HL-60 (cell line): ENCODE data around the gene ZNF275.
"Not testable (repeated sequence)": the region's sequence is repeated elsewhere in the genome, so short reads cannot be mapped to it uniquely, and the experiment has no call there.

Source experiments
- POLR2AphosphoS5 ChIP-seq: IDR thresholded peaks from 2 replicates; pipeline ENCODE4 v1.6.1; 2012; ENCODE audit warnings: low read depth
- TF ChIP-seq, protein P1 (sequence below): IDR thresholded peaks from one replicate; pipeline ENCODE4 v1.5.1; 2011; ENCODE audit warnings: low read length, control low read depth, inconsistent platforms; ENCODE audit not compliant: insufficient read depth

- TF ChIP-seq, protein P1, sequence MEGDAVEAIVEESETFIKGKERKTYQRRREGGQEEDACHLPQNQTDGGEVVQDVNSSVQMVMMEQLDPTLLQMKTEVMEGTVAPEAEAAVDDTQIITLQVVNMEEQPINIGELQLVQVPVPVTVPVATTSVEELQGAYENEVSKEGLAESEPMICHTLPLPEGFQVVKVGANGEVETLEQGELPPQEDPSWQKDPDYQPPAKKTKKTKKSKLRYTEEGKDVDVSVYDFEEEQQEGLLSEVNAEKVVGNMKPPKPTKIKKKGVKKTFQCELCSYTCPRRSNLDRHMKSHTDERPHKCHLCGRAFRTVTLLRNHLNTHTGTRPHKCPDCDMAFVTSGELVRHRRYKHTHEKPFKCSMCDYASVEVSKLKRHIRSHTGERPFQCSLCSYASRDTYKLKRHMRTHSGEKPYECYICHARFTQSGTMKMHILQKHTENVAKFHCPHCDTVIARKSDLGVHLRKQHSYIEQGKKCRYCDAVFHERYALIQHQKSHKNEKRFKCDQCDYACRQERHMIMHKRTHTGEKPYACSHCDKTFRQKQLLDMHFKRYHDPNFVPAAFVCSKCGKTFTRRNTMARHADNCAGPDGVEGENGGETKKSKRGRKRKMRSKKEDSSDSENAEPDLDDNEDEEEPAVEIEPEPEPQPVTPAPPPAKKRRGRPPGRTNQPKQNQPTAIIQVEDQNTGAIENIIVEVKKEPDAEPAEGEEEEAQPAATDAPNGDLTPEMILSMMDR, result not testable (repeated sequence)
- not testable (repeated sequence) for TF ChIP-seq POLR2AphosphoS5
Observed at GRCh38 chrX:153320047-153320443, 13.9 kb upstream of the ZNF275 start.
